GM23338 (cell line): ENCODE data around the gene MAP2K7. TPM values are rescaled to one million over a fixed set of nuclear protein-coding genes. Genes with fewer than 3 reads are reported as not detected.

Experiments used
- ATAC-seq: fragments of 200-7000 bp; cut with Tn5 transposase; 3 replicates; pipeline ENCODE4 v1.9.1; 2020
- DNase-seq: peaks from one replicate; pipeline ENCODE4 v3.0.0-alpha.2; 2015; ENCODE audit warnings: low spot score
- H2AFZ ChIP-seq: fragments of 200-600 bp; sonication (generic); 2 replicates; pipeline ENCODE4 v1.8.0; 2016; ENCODE audit warnings: antibody characterized with exemption, mild to moderate bottlenecking, moderate library complexity
- H3F3A ChIP-seq: fragments of 200-600 bp; sonication (generic); replicated peaks from 2 replicates; pipeline ENCODE4 v1.8.0; 2017; ENCODE audit warnings: antibody characterized with exemption, mixed run types, low read depth
- H3K27ac ChIP-seq: fragments of 200-600 bp; sonication (generic); 2 replicates; pipeline ENCODE4 v1.6.1; 2016; ENCODE audit warnings: low read depth
- H3K27me3 ChIP-seq: fragments of 200-600 bp; sonication (generic); 2 replicates; pipeline ENCODE4 v1.8.0; 2016; ENCODE audit warnings: mild to moderate bottlenecking, mixed run types, moderate library complexity; ENCODE audit not compliant: insufficient read depth
- H3K36me3 ChIP-seq: fragments of 200-600 bp; sonication (generic); 2 replicates; pipeline ENCODE4 v1.8.0; 2016; ENCODE audit warnings: mild to moderate bottlenecking; ENCODE audit not compliant: insufficient read depth
- H3K4me1 ChIP-seq: fragments of 200-600 bp; sonication (generic); 2 replicates; pipeline ENCODE4 v1.8.0; 2016; ENCODE audit warnings: mild to moderate bottlenecking, moderate library complexity; ENCODE audit not compliant: insufficient read depth
- H3K4me2 ChIP-seq: fragments of 200-600 bp; sonication (generic); 2 replicates; pipeline ENCODE4 v1.7.1; 2017; ENCODE audit warnings: mixed run types
- H3K4me3 ChIP-seq: fragments of 200-600 bp; sonication (generic); 2 replicates; pipeline ENCODE4 v1.6.1; 2016; ENCODE audit warnings: mixed run types
- H3K79me2 ChIP-seq: fragments of 200-600 bp; sonication (generic); replicated peaks from 2 replicates; pipeline ENCODE4 v1.8.0; 2017; ENCODE audit warnings: mild to moderate bottlenecking; ENCODE audit not compliant: insufficient read depth
- H3K9me2 ChIP-seq: fragments of 200-600 bp; sonication (generic); 2 replicates; pipeline ENCODE4 v1.8.0; 2017; ENCODE audit not compliant: insufficient read depth
- H4K20me1 ChIP-seq: fragments of 200-600 bp; sonication (generic); replicated peaks from 2 replicates; pipeline ENCODE4 v1.8.0; 2017; ENCODE audit warnings: mild to moderate bottlenecking; ENCODE audit not compliant: insufficient read depth
- H3K27ac Mint-ChIP-seq: 2 replicates; pipeline ENCODE4 v1.8.0; 2020; ENCODE audit warnings: inconsistent platforms, mild to moderate bottlenecking, moderate library complexity, mixed read lengths
- H3K27me3 Mint-ChIP-seq: 3 replicates; pipeline ENCODE4 v1.8.0; 2022; ENCODE audit warnings: low read depth, mild to moderate bottlenecking, moderate library complexity, mixed read lengths, inconsistent platforms; ENCODE audit not compliant: insufficient read depth, poor library complexity
- H3K36me3 Mint-ChIP-seq: 3 replicates; pipeline ENCODE4 v1.8.0; 2021; ENCODE audit warnings: low read depth, mild to moderate bottlenecking, inconsistent platforms, moderate library complexity, mixed read lengths
- H3K4me1 Mint-ChIP-seq: 3 replicates; pipeline ENCODE4 v1.8.0; 2020; ENCODE audit warnings: mild to moderate bottlenecking, inconsistent platforms, mixed read lengths
- H3K4me3 Mint-ChIP-seq: 3 replicates; pipeline ENCODE4 v1.8.0; 2021; ENCODE audit warnings: moderate library complexity, mild to moderate bottlenecking, inconsistent platforms, mixed read lengths
- H3K9me3 Mint-ChIP-seq: 3 replicates; pipeline ENCODE4 v1.8.0; 2020; ENCODE audit warnings: moderate library complexity, mild to moderate bottlenecking, inconsistent platforms, mixed read lengths
- CREB1 ChIP-seq: fragments of 250-450 bp; sonication (Bioruptor Pico); IDR thresholded peaks from 2 replicates; pipeline ENCODE4 v1.5.0; 2020; ENCODE audit warnings: low read depth, mild to moderate bottlenecking, moderate library complexity
- EZH2 ChIP-seq: fragments of 200-600 bp; sonication (generic); IDR thresholded peaks from one replicate; pipeline ENCODE4 v1.8.0; 2017; ENCODE audit warnings: antibody characterized with exemption, mild to moderate bottlenecking, low read depth; ENCODE audit not compliant: unreplicated experiment
- EZH2phosphoT487 ChIP-seq: fragments of 200-600 bp; sonication (generic); IDR thresholded peaks from one replicate; pipeline ENCODE4 v1.8.1; 2018; ENCODE audit warnings: antibody characterized with exemption; ENCODE audit not compliant: unreplicated experiment
- JUNB ChIP-seq: IDR thresholded peaks from one replicate; pipeline ENCODE4 v1.6.1; 2016; ENCODE audit warnings: antibody characterized with exemption; ENCODE audit not compliant: unreplicated experiment
- NANOG ChIP-seq: IDR thresholded peaks from 2 replicates; pipeline ENCODE4 v1.6.1; 2016; ENCODE audit warnings: antibody characterized with exemption, borderline replicate concordance
- POLR2AphosphoS5 ChIP-seq: IDR thresholded peaks from 2 replicates; pipeline ENCODE4 v1.6.1; 2016; ENCODE audit warnings: antibody characterized with exemption, low read depth
- STAT1 ChIP-seq: IDR thresholded peaks from one replicate; pipeline ENCODE4 v1.6.1; 2016; ENCODE audit warnings: antibody characterized with exemption; ENCODE audit not compliant: unreplicated experiment
- ZNF114 ChIP-seq: fragments of 250-450 bp; sonication (Bioruptor Pico); IDR thresholded peaks from 2 replicates; pipeline ENCODE4 v1.5.0; 2020; ENCODE audit warnings: mild to moderate bottlenecking, moderate library complexity
- ZNF331 ChIP-seq: fragments of 250-450 bp; sonication (Bioruptor Pico); IDR thresholded peaks from 2 replicates; pipeline ENCODE4 v1.5.0; 2020; ENCODE audit warnings: low read depth, mild to moderate bottlenecking, moderate library complexity
- polyA plus RNA-seq: library from polyadenylated mRNA; unstranded; fragments of >200 nt; fragmentation: Nextera tagmentation; extraction: Ambion mirVana; gene quantifications from 2 replicates; pipeline ENCODE4 v1.2.1, GENCODE V29; 2016
- total RNA-seq: library from RNA; depleted of rRNA; stranded (reverse); fragments of >200 nt; shearing (Covaris generic); gene quantifications from 2 replicates; pipeline ENCODE4 v1.2.3, GENCODE V29; 2014
- TF ChIP-seq, protein P1 (sequence below): IDR thresholded peaks from one replicate; pipeline ENCODE4 v1.6.1; 2018; ENCODE audit warnings: antibody characterized with exemption; ENCODE audit not compliant: unreplicated experiment
- TF ChIP-seq, protein P2 (sequence below), 2 experiments: fragments of 200-600 bp in 1 of 2; sonication (generic) in 1 of 2; conservative IDR thresholded peaks; 2 replicates each; pipeline versions ENCODE4 v1.5.1 to v1.6.1; 2016 to 2017; ENCODE audit warnings: antibody characterized with exemption in 2 of 2, low read depth in 2 of 2, mild to moderate bottlenecking in 2 of 2, moderate library complexity in 1 of 2
- TF ChIP-seq, protein P3 (sequence below): IDR thresholded peaks from 2 replicates; pipeline ENCODE4 v1.6.1; 2016; ENCODE audit warnings: antibody characterized with exemption

MAP2K7 gene
- total and polyA plus RNA-seq, 2 experiments from 2014 or later = 11.3 to 22.6 TPM

DNA sequence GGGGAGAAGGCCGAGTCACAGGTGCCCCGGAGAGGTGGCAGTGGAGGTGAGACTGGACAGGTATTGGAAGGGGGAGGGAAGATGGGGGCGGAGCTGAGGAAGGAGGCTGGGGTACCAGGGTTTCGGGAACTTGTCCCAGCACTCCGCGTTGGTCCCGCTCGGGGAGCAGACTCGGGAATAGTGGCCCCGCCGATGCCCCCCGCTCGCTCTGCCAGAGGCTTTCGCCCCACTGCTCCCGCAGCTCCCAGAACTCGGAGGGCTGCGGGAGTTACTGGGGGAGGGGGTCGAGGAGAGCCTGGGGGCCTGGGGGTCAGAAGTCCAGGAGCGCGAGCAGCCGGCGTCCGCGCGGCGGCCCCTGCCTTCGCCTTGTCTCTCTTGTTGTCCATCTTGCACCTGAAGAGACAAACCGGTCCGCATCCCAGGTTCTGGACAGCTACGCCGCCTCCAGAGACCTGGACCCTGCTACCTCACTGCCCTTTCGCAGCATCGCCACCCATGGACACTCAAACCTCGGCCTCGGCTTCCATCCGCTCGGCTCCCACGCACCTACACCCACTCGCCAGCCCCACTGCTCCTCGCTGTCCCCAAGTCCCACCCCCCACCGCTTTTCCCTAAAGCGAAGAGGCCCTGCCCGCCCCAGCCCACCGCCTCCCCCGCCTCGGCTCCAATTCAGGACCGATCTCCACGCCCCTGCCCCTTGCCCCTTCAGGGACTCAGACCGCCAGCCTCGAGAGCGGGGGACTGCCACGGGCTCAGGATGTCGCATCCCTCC, 30.2 kb upstream of the MAP2K7 start:
- Mint-ChIP-seq H3K27me3 (peaks cover 34% of the 10 kb centered on the region), H3K27ac (no peak overlapping the region; the same call in 1 of the 2 replicates), H3K4me3 (peak overlapping the region; percentile 91), H3K4me1 (peaks cover 18% of the 10 kb centered on the region), H3K9me3 (no peaks in the 10 kb centered on the region), H3K36me3 (peaks cover 5% of the 10 kb centered on the region; the same call in 2 of the 3 replicates)
- H3K27ac ChIP-seq = no peak overlapping the region
- ATAC-seq (no peak), DNase-seq (peak; percentile 48)
- H3F3A ChIP-seq = peaks cover 13% of the 10 kb centered on the region; the same call in 1 of the 2 replicates
- no peaks in the 10 kb centered on the region for H3K36me3 ChIP-seq
- peaks cover 14% of the 10 kb centered on the region for H3K27me3 ChIP-seq
- TF ChIP-seq, protein P1, sequence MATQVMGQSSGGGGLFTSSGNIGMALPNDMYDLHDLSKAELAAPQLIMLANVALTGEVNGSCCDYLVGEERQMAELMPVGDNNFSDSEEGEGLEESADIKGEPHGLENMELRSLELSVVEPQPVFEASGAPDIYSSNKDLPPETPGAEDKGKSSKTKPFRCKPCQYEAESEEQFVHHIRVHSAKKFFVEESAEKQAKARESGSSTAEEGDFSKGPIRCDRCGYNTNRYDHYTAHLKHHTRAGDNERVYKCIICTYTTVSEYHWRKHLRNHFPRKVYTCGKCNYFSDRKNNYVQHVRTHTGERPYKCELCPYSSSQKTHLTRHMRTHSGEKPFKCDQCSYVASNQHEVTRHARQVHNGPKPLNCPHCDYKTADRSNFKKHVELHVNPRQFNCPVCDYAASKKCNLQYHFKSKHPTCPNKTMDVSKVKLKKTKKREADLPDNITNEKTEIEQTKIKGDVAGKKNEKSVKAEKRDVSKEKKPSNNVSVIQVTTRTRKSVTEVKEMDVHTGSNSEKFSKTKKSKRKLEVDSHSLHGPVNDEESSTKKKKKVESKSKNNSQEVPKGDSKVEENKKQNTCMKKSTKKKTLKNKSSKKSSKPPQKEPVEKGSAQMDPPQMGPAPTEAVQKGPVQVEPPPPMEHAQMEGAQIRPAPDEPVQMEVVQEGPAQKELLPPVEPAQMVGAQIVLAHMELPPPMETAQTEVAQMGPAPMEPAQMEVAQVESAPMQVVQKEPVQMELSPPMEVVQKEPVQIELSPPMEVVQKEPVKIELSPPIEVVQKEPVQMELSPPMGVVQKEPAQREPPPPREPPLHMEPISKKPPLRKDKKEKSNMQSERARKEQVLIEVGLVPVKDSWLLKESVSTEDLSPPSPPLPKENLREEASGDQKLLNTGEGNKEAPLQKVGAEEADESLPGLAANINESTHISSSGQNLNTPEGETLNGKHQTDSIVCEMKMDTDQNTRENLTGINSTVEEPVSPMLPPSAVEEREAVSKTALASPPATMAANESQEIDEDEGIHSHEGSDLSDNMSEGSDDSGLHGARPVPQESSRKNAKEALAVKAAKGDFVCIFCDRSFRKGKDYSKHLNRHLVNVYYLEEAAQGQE = no peak
- TF ChIP-seq EZH2 = no peak
- no peak for TF ChIP-seq NANOG
- H2AFZ ChIP-seq = no peak overlapping the region
- no peaks in the 10 kb centered on the region for H3K79me2 ChIP-seq
- peak overlapping the region; percentile 91 for H3K4me2 ChIP-seq
- H3K4me1 ChIP-seq = peaks cover 13% of the 10 kb centered on the region; the same call in 1 of the 2 replicates
- no peaks in the 10 kb centered on the region for H3K9me2 ChIP-seq
- H4K20me1 ChIP-seq = no peaks in the 10 kb centered on the region
- peak overlapping the region; percentile 81 for H3K4me3 ChIP-seq

DNA sequence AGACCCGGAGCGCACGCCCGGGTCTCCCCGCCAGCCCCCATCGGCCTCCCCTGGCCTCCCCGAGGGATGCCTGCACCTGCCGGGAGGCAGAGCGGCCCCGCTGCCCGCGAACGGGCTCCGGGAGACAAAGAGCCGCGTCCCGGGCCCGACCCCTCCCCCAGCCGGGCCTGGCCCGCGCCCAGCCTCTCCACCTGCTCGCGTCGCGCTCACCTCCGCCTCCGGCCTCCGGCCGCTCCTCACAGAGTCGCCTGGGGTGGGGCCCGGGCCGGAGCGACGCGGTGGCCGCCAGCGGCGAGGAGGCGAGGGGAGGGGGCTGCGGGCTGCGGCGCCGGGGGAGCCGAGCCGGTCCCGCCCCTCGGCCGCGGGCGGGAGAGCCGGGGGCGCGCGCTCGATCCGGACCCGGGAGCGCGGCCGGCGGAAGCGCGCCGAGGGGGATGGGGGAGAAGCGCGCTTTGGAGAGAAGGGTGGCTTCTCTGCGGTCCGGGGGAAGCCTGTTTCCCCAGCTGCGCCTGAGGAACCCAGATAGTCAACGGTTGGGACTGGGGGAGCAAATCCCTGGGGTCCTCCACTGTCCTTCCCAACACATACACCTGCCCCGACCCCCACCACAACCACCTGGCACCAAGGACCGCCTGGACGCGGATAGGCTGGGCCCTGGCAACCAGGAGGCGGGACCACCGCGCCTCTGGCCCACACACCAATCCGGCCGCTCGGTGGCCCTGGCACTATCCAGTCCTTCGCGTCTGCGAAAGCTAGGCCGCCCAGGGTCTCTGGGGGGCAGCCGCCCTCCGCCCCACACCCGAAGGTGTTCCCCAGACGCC, 29.4 kb upstream of the MAP2K7 start, which contains the start of gene PRR36:
PRR36 (minus strand) TSS at position 315 of the 821 bp plus-strand sequence. CDS start 701 bp downstream, outside the sequence.
- peak within 1 kb of the TSS; percentile 83 for H3K27ac Mint-ChIP-seq
- Histone ChIP-seq H3K4me3 (peak within 1 kb of the TSS; percentile 81), H3K27ac (no peak within 1 kb of the TSS), H3K27me3 (peaks cover 14% of the 10 kb centered on the region), H3K79me2 (no peaks in the 10 kb centered on the region), H3F3A (peaks cover 12% of the 10 kb centered on the region; the same call in 1 of the 2 replicates), H3K36me3 (no peaks in the 10 kb centered on the region), H4K20me1 (no peaks in the 10 kb centered on the region), H2AFZ (peak within 1 kb of the TSS; percentile 97), H3K4me2 (peak within 1 kb of the TSS; percentile 91), H3K9me2 (no peaks in the 10 kb centered on the region), H3K4me1 (peaks cover 13% of the 10 kb centered on the region; the same call in 1 of the 2 replicates)
- DNase-seq (peak; percentile 91), ATAC-seq (peak; percentile 56)
- peak within 1 kb of the TSS; percentile 91 for H3K4me3 Mint-ChIP-seq
- H3K4me1 Mint-ChIP-seq = peaks cover 18% of the 10 kb centered on the region
- no peaks in the 10 kb centered on the region for H3K9me3 Mint-ChIP-seq
- peaks cover 33% of the 10 kb centered on the region for H3K27me3 Mint-ChIP-seq
- H3K36me3 Mint-ChIP-seq = peaks cover 5% of the 10 kb centered on the region; the same call in 2 of the 3 replicates
- TF ChIP-seq ZNF114 (CRISPR knock-in tag) = no peak
- TF ChIP-seq, protein P2, sequence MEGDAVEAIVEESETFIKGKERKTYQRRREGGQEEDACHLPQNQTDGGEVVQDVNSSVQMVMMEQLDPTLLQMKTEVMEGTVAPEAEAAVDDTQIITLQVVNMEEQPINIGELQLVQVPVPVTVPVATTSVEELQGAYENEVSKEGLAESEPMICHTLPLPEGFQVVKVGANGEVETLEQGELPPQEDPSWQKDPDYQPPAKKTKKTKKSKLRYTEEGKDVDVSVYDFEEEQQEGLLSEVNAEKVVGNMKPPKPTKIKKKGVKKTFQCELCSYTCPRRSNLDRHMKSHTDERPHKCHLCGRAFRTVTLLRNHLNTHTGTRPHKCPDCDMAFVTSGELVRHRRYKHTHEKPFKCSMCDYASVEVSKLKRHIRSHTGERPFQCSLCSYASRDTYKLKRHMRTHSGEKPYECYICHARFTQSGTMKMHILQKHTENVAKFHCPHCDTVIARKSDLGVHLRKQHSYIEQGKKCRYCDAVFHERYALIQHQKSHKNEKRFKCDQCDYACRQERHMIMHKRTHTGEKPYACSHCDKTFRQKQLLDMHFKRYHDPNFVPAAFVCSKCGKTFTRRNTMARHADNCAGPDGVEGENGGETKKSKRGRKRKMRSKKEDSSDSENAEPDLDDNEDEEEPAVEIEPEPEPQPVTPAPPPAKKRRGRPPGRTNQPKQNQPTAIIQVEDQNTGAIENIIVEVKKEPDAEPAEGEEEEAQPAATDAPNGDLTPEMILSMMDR (conservative IDR thresholded peaks at IDR 0.05; ENCODE audit: low read depth in 2 of 2) = peak in 1 of 2 experiments; percentile 48; a peak in 2 of 4 replicates
- no peak for TF ChIP-seq ZNF331 (CRISPR knock-in tag)
- TF ChIP-seq JUNB = no peak
- no peak for TF ChIP-seq EZH2
- no peak for TF ChIP-seq STAT1
- no peak for TF ChIP-seq EZH2phosphoT487
- TF ChIP-seq CREB1 (CRISPR knock-in tag) = 0 out of 2 replicates have a peak, but pooled peaks have one; percentile 17
- TF ChIP-seq, protein P3, sequence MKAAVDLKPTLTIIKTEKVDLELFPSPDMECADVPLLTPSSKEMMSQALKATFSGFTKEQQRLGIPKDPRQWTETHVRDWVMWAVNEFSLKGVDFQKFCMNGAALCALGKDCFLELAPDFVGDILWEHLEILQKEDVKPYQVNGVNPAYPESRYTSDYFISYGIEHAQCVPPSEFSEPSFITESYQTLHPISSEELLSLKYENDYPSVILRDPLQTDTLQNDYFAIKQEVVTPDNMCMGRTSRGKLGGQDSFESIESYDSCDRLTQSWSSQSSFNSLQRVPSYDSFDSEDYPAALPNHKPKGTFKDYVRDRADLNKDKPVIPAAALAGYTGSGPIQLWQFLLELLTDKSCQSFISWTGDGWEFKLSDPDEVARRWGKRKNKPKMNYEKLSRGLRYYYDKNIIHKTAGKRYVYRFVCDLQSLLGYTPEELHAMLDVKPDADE = no peak
- TF ChIP-seq POLR2AphosphoS5 = peak; percentile 58
